GM21619 (cell line): ENCODE data around the gene SMURF1.

Source experiments
- ATAC-seq: cut with Tn5 transposase; IDR thresholded peaks from one replicate; pipeline ENCODE4 v1.9.1; 2021; ENCODE audit not compliant: unreplicated experiment

The SMURF1 gene

GRCh38 chr7:98992076-98992475, 151.8 kb downstream of the SMURF1 start:
- no peak for ATAC-seq

DNA sequence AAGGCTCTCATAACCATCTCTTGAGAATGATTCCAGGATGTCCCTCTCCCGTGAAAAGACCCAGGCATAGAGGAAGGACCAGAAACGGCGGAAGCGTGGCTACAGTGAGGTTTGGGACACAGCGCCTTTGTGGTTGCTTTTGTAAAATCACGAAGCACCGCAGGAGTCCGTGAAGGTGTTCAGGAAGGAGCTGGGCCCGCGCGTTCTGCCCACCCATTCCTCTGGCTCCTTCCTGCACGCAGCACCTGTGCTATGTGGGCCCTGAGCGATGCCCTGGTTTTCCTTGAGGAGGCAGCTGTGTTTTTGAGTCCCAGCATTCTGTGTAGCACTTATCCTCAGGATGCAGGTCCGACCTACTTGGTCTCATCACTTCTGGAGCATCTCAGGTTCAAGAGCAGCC, 152.8 kb downstream of the SMURF1 start:
- no peak for ATAC-seq

DNA sequence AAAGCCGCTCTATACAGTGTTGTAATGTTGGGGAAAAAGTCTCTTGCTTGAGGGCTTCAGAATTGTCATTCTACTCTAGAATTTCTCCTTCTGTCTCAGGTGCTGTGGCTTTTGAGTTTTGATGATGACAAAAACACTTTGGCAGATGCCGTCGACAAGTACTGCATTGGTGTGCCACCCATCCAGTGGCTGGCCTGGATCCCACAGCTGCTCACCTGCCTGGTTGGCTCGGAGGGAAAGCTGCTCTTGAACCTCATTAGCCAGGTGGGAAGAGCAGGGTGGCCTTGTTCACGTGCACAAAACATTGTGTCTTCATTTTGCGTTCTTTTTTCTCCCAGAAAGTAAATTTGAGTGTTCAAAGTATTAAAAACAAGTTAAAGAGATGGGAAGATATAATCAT, 153.6 kb downstream of the SMURF1 start:
- ATAC-seq, result no peak

DNA sequence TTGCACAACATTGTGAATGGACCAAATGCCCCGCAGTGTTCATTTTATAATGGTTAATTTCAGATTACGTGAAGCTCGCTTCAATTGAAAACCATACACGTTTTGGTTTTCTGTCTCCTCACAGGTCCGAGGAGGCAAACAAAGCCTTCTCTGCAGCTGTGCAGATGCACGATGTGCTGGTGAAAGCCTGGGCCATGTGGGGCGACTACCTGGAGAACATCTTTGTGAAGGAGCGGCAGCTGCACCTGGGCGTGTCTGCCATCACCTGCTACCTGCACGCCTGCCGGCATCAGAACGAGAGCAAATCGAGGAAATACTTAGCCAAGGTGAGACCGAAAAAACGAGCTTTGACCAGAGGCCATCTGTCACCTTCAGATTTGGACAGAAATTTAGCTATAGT, 155.3 kb downstream of the SMURF1 start:
- ATAC-seq, result no peak

DNA sequence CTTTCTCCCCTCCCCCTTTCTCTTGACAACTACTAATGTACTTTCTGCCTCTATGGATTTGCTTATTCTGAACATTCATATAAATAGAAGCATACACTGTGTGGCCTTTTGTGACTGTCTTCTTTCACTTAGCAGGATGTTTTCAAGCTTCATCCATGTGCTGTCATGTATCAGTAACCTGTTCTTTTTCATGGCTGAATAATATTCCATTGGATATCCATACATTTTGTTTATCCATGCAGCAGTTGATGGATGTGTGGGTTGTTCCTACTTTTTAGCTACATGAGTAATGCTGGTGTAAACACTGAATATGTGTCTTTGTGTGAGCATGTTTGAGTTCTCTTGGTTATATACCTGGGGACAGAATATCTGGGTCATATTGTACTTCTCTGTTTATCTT, 158.0 kb downstream of the SMURF1 start:
- ATAC-seq, result no peak

- no peak for ATAC-seq
These were observed 158.5 kb downstream of the SMURF1 start for GRCh38 chr7:98985406-98985805.

GRCh38 chr7:98984126-98984525, 159.8 kb downstream of the SMURF1 start:
- no peak for ATAC-seq

DNA sequence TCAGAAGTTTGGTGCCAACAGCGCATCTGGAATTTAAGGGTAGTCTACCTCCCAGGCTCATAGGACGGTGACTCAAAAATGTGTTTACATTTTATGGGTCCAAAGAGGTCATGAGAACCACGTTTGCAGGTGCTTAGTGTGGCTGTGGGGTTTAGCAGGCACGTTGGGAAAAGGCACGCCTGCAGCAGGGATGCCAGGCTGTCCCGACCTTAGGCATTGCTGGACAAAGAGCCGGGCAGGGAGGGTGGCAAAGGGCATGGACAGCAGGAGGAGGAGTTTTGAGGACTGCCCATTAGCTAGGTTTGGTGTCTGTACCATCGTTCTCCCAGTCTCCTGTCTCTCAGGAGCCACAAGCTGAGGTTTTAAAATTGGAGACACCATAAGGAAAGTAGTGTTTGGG, 161.2 kb downstream of the SMURF1 start:
- ATAC-seq, result no peak

DNA sequence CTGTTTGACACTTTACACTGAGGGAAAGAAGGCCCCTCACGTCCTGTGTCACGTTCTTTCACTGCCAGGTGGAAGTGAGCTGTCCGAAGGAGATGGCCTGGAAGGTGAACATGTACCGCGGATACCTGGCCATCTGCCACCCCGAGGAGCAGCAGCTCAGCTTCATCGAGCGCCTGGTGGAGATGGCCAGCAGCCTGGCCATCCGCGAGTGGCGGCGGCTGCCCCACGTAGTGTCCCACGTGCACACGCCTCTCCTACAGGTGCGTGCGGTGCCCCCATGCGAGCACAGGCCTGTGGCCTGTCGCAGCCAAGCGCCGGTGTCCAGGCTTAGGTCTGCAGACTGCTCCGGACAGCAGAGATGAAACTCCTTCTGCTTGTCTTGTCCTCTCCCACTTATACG, 162.2 kb downstream of the SMURF1 start:
- ATAC-seq, result no peak

GRCh38 chr7:98978672-98979071, 165.2 kb downstream of the SMURF1 start:
- no peak for ATAC-seq
